Nephron (organoid): ENCODE results near the gene PUM2.

Experiments used
- H3K27ac Mint-ChIP-seq, 3 experiments: 2 replicates each; pipeline ENCODE4 v1.8.0; 2020; ENCODE audit warnings: mixed read lengths in 3 of 3, mild to moderate bottlenecking in 2 of 3, moderate library complexity in 1 of 3
- H3K27me3 Mint-ChIP-seq: 2 replicates; pipeline ENCODE4 v1.8.0; 2021; ENCODE audit warnings: low read depth, mild to moderate bottlenecking, moderate library complexity, mixed read lengths
- H3K36me3 Mint-ChIP-seq: 2 replicates; pipeline ENCODE4 v1.8.0; 2020; ENCODE audit warnings: low read depth, mixed read lengths
- H3K4me1 Mint-ChIP-seq: 2 replicates; pipeline ENCODE4 v1.8.0; 2020; ENCODE audit warnings: mixed read lengths
- H3K4me3 Mint-ChIP-seq, 3 experiments: 2 replicates each; pipeline ENCODE4 v1.8.0; 2020; ENCODE audit warnings: mild to moderate bottlenecking in 3 of 3, mixed read lengths in 3 of 3, moderate library complexity in 2 of 3
- H3K9me3 Mint-ChIP-seq: 2 replicates; pipeline ENCODE4 v1.8.0; 2020; ENCODE audit warnings: mixed read lengths
- TF ChIP-seq, protein P1 (sequence below), 3 experiments: fragments of 200-600 bp; sonication (generic); IDR thresholded peaks; one replicate each; pipeline ENCODE4 v1.5.0; 2021; ENCODE audit warnings: antibody characterized with exemption in 3 of 3; ENCODE audit not compliant: unreplicated experiment in 3 of 3

Gene PUM2

DNA sequence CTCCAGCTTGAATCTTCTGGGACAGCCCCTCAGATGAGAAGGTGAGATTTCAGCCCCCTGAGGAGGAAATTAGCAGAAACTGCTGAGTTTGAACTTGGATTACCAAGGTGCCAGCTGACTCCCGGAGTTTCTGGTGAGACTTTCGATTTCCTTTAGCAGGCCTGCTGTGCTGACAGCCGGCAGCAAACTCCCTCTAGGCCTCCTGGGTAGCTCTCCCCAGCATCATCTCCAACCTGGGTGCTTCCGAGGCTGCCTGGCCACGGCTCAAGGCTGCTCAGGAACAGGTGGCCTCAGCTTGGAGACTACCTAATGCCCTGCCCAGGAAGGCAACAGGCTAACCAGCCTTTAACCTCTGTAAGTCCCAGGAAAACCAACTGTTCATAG, 142.2 kb downstream of the PUM2 start:
- Mint-ChIP-seq H3K36me3 (peaks cover 10% of the 10 kb centered on the region), H3K9me3 (no peaks in the 10 kb centered on the region), H3K27me3 (no peaks in the 10 kb centered on the region), H3K4me3 (no peak overlapping the region), H3K4me1 (peaks cover 6% of the 10 kb centered on the region), H3K27ac (peak overlapping the region in 1 of 3 experiments; percentile 28)
- TF ChIP-seq, protein P1, sequence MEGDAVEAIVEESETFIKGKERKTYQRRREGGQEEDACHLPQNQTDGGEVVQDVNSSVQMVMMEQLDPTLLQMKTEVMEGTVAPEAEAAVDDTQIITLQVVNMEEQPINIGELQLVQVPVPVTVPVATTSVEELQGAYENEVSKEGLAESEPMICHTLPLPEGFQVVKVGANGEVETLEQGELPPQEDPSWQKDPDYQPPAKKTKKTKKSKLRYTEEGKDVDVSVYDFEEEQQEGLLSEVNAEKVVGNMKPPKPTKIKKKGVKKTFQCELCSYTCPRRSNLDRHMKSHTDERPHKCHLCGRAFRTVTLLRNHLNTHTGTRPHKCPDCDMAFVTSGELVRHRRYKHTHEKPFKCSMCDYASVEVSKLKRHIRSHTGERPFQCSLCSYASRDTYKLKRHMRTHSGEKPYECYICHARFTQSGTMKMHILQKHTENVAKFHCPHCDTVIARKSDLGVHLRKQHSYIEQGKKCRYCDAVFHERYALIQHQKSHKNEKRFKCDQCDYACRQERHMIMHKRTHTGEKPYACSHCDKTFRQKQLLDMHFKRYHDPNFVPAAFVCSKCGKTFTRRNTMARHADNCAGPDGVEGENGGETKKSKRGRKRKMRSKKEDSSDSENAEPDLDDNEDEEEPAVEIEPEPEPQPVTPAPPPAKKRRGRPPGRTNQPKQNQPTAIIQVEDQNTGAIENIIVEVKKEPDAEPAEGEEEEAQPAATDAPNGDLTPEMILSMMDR (IDR thresholded peaks at IDR 0.05; ENCODE audit: unreplicated experiment in 3 of 3) = no peak

- no peak overlapping the region for H3K4me3 Mint-ChIP-seq
- H3K27me3 Mint-ChIP-seq = no peaks in the 10 kb centered on the region
- TF ChIP-seq, protein P1 (IDR thresholded peaks at IDR 0.05; ENCODE audit: unreplicated experiment in 3 of 3) = no peak
- H3K36me3 Mint-ChIP-seq = peaks cover 21% of the 10 kb centered on the region
- H3K27ac Mint-ChIP-seq = no peak overlapping the region
- peaks cover 2% of the 10 kb centered on the region for H3K4me1 Mint-ChIP-seq
- no peaks in the 10 kb centered on the region for H3K9me3 Mint-ChIP-seq
These were observed 143.6 kb downstream of the PUM2 start for GRCh38 chr2:20207051-20207450.

DNA sequence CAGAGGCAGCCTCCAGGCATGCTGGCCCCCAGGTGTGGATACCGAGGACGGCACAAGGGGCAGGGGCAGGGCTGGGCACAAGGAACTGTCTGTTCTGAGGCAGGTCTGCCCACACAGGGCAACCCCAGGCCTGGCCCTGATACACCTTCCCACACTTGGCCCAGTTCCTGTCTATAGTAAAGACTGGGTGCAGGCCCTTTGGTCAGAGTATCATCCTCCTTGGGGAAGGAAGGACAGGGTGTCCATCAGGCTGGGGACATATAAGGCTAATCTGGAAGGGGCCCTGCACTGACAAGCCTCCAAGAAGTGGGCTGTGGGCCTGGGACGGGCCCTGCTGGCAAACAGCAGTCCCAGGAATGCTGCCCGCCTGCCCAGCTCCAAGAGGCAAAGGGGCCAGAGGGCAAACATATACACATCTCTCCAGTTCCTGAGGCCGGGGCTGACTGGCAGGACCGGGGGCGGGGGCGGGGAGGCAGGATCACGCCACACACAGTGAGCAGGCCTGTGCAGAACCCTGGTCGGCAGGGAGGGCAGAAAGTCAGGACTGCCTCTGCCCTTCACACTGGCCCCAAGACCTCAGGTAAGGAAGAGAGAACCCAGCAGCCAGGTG, 144.6 kb downstream of the PUM2 start:
- H3K27me3 Mint-ChIP-seq = no peaks in the 10 kb centered on the region
- no peaks in the 10 kb centered on the region for H3K4me1 Mint-ChIP-seq
- no peaks in the 10 kb centered on the region for H3K9me3 Mint-ChIP-seq
- TF ChIP-seq, protein P1 (IDR thresholded peaks at IDR 0.05; ENCODE audit: unreplicated experiment in 3 of 3) = no peak
- no peak overlapping the region for H3K4me3 Mint-ChIP-seq
- H3K27ac Mint-ChIP-seq = peak overlapping the region in 1 of 3 experiments; percentile 14
- peaks cover 32% of the 10 kb centered on the region for H3K36me3 Mint-ChIP-seq

DNA sequence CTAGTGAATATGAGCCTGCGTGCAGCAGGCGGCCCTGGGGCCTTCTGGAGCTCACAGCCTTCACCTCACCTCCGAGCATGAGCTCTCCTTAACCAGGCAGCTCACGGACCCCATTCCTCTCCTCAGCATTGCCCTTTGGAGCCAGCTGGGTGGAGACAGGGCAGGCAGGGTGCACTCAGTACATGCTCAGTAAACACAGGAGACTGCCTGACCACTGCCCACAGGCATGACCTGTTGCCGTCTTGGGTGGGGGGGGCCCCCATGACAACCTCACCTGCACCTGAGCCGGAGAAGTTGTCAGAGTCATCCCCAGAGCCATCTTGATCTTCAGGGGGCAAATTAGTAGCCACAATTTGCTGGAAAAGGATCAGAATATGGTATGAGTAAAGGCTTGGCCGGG, 145.6 kb downstream of the PUM2 start:
- no peak overlapping the region for H3K27ac Mint-ChIP-seq
- no peak overlapping the region for H3K4me3 Mint-ChIP-seq
- H3K9me3 Mint-ChIP-seq = no peaks in the 10 kb centered on the region
- H3K27me3 Mint-ChIP-seq = peaks cover 4% of the 10 kb centered on the region
- H3K4me1 Mint-ChIP-seq = no peaks in the 10 kb centered on the region
- H3K36me3 Mint-ChIP-seq = peaks cover 41% of the 10 kb centered on the region
- TF ChIP-seq, protein P1 (IDR thresholded peaks at IDR 0.05; ENCODE audit: unreplicated experiment in 3 of 3) = no peak

GRCh38 chr2:20203521-20204225, 147.0 kb downstream of the PUM2 start:
- Mint-ChIP-seq H3K4me3 (no peak overlapping the region), H3K4me1 (peaks cover 7% of the 10 kb centered on the region), H3K36me3 (peaks cover 41% of the 10 kb centered on the region), H3K9me3 (no peaks in the 10 kb centered on the region), H3K27me3 (peaks cover 12% of the 10 kb centered on the region), H3K27ac (no peak overlapping the region)
- TF ChIP-seq, protein P1 (IDR thresholded peaks at IDR 0.05; ENCODE audit: unreplicated experiment in 3 of 3) = no peak

- Mint-ChIP-seq H3K4me3 (no peak overlapping the region), H3K27me3 (peaks cover 14% of the 10 kb centered on the region), H3K36me3 (peaks cover 41% of the 10 kb centered on the region), H3K27ac (no peak overlapping the region), H3K4me1 (peaks cover 8% of the 10 kb centered on the region), H3K9me3 (no peaks in the 10 kb centered on the region)
- TF ChIP-seq, protein P1 (IDR thresholded peaks at IDR 0.05; ENCODE audit: unreplicated experiment in 3 of 3) = no peak
These were observed 147.6 kb downstream of the PUM2 start for GRCh38 chr2:20203072-20203471.
